Choroid plexus epithelial cell (primary cell): ENCODE results near the gene PDLIM4.
A peak's percentile ranks its signal among the peaks of the same experiment; 100 is the strongest.

ENCODE experiments used
- DNase-seq: peaks from one replicate; pipeline ENCODE4 v3.0.0-alpha.2; 2010; ENCODE audit warnings: low read depth
- H3K4me3 ChIP-seq: 2 replicates; pipeline ENCODE4 v1.5.1; 2011; ENCODE audit warnings: low read depth, mild to moderate bottlenecking, control low read depth, low read length, moderate library complexity
- CTCF ChIP-seq: conservative IDR thresholded peaks from 2 replicates; pipeline ENCODE4 v1.5.1; 2011; ENCODE audit warnings: low read depth, mild to moderate bottlenecking, control low read depth, inconsistent platforms, low read length, moderate library complexity

The PDLIM4 gene

GRCh38 chr5:132221781-132222648 lies 35.5 kb upstream of the PDLIM4 start:
- DNase-seq = peak; percentile 84
- TF ChIP-seq CTCF = peak; percentile 5
- H3K4me3 ChIP-seq = no peak overlapping the region

DNA sequence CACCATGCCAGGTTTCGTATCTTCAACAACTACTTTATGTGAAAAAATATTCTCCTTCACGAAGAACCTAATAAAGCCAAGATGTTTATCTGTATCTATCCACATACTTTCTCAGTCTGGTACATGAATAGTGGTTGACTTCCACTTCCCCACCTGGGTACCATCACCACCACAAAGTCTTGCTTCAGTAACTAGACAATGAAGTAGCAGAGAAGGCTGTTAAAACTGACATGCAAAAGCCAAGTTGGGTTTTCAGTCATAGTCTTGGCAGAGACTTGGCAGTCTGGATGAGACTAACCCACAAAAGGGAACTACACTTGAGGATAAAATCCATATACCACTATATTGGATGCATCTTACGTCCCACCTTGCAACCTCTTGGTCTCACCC lies 34.9 kb upstream of the PDLIM4 start:
- TF ChIP-seq CTCF = no peak
- no peak for DNase-seq
- no peak overlapping the region for H3K4me3 ChIP-seq

GRCh38 chr5:132223861-132224260 lies 33.6 kb upstream of the PDLIM4 start:
- no peak for TF ChIP-seq CTCF
- no peak overlapping the region for H3K4me3 ChIP-seq
- DNase-seq = no peak

GRCh38 chr5:132224716-132225115 lies 32.8 kb upstream of the PDLIM4 start:
- TF ChIP-seq CTCF = no peak
- DNase-seq = peak; percentile 39
- no peak overlapping the region for H3K4me3 ChIP-seq

DNA sequence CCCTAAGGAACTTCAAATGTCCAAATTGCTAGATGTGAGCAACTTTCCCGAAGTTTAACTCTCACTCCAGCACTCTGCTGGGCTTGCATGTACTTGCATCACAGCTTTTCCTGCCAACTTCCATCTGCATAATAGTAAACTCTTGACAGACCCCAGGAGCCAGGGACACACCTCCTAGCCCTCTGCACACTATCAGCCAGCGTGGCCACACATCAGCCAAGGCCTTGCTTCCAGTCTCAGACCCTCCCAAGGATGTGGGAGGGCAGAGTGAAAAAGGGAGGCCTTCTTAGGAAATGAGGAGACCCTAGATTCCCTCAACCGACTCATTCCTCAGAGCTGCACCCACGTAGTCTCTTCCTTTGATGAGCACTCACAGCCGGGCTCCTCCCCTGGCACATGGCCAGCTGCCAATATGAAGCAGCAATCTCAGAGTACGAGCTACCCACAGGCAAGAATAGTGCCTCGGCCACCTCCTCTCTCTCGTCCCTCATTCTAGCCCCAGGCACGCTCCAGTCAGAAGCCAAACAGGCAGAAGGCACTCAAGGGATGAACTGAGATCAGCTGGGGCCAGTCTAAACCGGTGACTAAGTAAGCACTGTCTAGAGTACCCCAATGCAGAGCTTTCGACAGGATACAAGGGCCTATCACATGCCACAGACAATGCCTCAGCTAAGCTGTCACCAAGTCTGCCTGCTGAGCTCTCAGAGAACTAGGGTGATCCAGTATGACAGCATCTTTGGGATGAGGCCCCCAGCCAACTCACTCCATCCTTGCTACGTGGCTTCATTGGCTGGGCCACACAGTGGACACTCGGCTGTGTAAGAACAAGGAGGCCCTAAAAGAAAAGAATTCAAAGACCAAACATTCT lies 32.1 kb upstream of the PDLIM4 start:
- no peak for TF ChIP-seq CTCF
- peak; percentile 61 for DNase-seq
- H3K4me3 ChIP-seq = peak overlapping the region; percentile 25

- DNase-seq = no peak
- no peak for TF ChIP-seq CTCF
- H3K4me3 ChIP-seq = peak overlapping the region; percentile 74
These were observed 30.8 kb upstream of the PDLIM4 start for GRCh38 chr5:132226516-132227234.
